NCI-H82 treated with DMSO at 0.1 percent for 48 hours (cell line): ENCODE data around the gene GABBR2.
"Not testable (repeated sequence)": the region's sequence is repeated elsewhere in the genome, so short reads cannot be mapped to it uniquely, and the experiment has no call there.

Experiments
- DNase-seq: peaks from one replicate; lab custom pipeline; 2025; ENCODE audit not compliant: unreplicated experiment; lab: John Stamatoyannopoulos, UW

The GABBR2 gene

GRCh38 chr9:98306384-98307145, 402.2 kb downstream of the GABBR2 start:
- DNase-seq = no peak

GRCh38 chr9:98304381-98304780, 404.4 kb downstream of the GABBR2 start:
- no peak for DNase-seq

GRCh38 chr9:98303633-98304125, 405.1 kb downstream of the GABBR2 start:
- no peak for DNase-seq

GRCh38 chr9:98302938-98303632, 405.6 kb downstream of the GABBR2 start:
- DNase-seq = no peak

- no peak for DNase-seq
Measured at GRCh38 chr9:98302150-98302549, 406.6 kb downstream of the GABBR2 start.

GRCh38 chr9:98300611-98301010, 408.1 kb downstream of the GABBR2 start:
- no peak for DNase-seq

- no peak for DNase-seq
Measured at GRCh38 chr9:98298476-98298875, 410.3 kb downstream of the GABBR2 start.

GRCh38 chr9:98295824-98296223, 412.9 kb downstream of the GABBR2 start:
- no peak for DNase-seq

- DNase-seq = no peak
Measured at GRCh38 chr9:98291820-98292219, 416.9 kb downstream of the GABBR2 start.

- DNase-seq = no peak
Measured at GRCh38 chr9:98290411-98290810, 418.3 kb downstream of the GABBR2 start.

GRCh38 chr9:98289614-98290201, 419.0 kb downstream of the GABBR2 start:
- no peak for DNase-seq

GRCh38 chr9:98288881-98289280, 419.9 kb downstream of the GABBR2 start:
- no peak for DNase-seq

- no peak for DNase-seq
Measured at GRCh38 chr9:98287384-98287783, 421.4 kb downstream of the GABBR2 start.

GRCh38 chr9:98285446-98285845, 423.3 kb downstream of the GABBR2 start:
- DNase-seq = no peak

GRCh38 chr9:98284754-98285153, 424.0 kb downstream of the GABBR2 start:
- no peak for DNase-seq

- not testable (repeated sequence) for DNase-seq
Measured at GRCh38 chr9:98283143-98283542, 425.6 kb downstream of the GABBR2 start.

- DNase-seq = no peak
Measured at GRCh38 chr9:98281281-98281680, 427.5 kb downstream of the GABBR2 start.

GRCh38 chr9:98280574-98280973, 428.2 kb downstream of the GABBR2 start:
- peak; percentile 82 for DNase-seq

GRCh38 chr9:98280162-98280561, 428.6 kb downstream of the GABBR2 start:
- no peak for DNase-seq

- no peak for DNase-seq
Measured at GRCh38 chr9:98276907-98277469, 431.7 kb downstream of the GABBR2 start.

- DNase-seq = no peak
Measured at GRCh38 chr9:98275159-98275558, 433.6 kb downstream of the GABBR2 start.

GRCh38 chr9:98272083-98272482, 436.7 kb downstream of the GABBR2 start:
- DNase-seq = no peak
